WI38 (cell line): ENCODE measurements around the gene BIRC5.

Experiments used
- H3K4me3 ChIP-seq: 2 replicates; pipeline ENCODE4 v1.5.1; 2011; ENCODE audit warnings: low read depth, mild to moderate bottlenecking, control low read depth, low read length
- CTCF ChIP-seq: IDR thresholded peaks from 2 replicates; pipeline ENCODE4 v1.5.1; 2012; ENCODE audit warnings: low read depth, mild to moderate bottlenecking, control low read depth, low read length

Gene BIRC5

GRCh38 chr17:78252701-78253635, 38.9 kb downstream of the BIRC5 start:
- no peak for TF ChIP-seq CTCF
- no peak overlapping the region for H3K4me3 ChIP-seq

- H3K4me3 ChIP-seq, result peak overlapping the region; percentile 76
Observed at GRCh38 chr17:78253636-78253945, 39.5 kb downstream of the BIRC5 start.

GRCh38 chr17:78253946-78254672, 40.1 kb downstream of the BIRC5 start:
- peak overlapping the region; percentile 76 for H3K4me3 ChIP-seq
- TF ChIP-seq CTCF, result no peak

GRCh38 chr17:78255029-78255656, 41.1 kb downstream of the BIRC5 start:
- TF ChIP-seq CTCF, result no peak
- no peak overlapping the region for H3K4me3 ChIP-seq

- no peak overlapping the region for H3K4me3 ChIP-seq
- TF ChIP-seq CTCF, result no peak
Observed at GRCh38 chr17:78255953-78256706, 42.1 kb downstream of the BIRC5 start.

GRCh38 chr17:78256707-78257591, 42.9 kb downstream of the BIRC5 start:
- no peak for TF ChIP-seq CTCF
- no peak overlapping the region for H3K4me3 ChIP-seq

GRCh38 chr17:78257810-78258322, 43.8 kb downstream of the BIRC5 start:
- no peak overlapping the region for H3K4me3 ChIP-seq
- TF ChIP-seq CTCF, result no peak
